Spinal cord (tissue), 10 donors: Measurements from ENCODE around the gene FFAR3. TPM values are rescaled to one million over a fixed set of nuclear protein-coding genes. Genes with fewer than 3 reads are reported as not detected.
"Not testable (repeated sequence)": the region's sequence is repeated elsewhere in the genome, so short reads cannot be mapped to it uniquely, and the experiment has no call there.

Source experiments
- DNase-seq, 6 donors: peaks; one replicate each; pipeline versions ENCODE4 v3.0.0 to v3.0.0-alpha.2; 2013 to 2015; ENCODE audit warnings: low spot score in 6 of 6, low read depth in 4 of 6
- H3K27ac ChIP-seq: one replicate; pipeline ENCODE4 v1.5.1; 2013; ENCODE audit warnings: low read depth, low read length, control low read depth
- H3K27me3 ChIP-seq: one replicate; pipeline ENCODE4 v1.6.1; 2013; ENCODE audit warnings: low read length; ENCODE audit not compliant: control insufficient read depth, insufficient read depth
- H3K36me3 ChIP-seq: one replicate; pipeline ENCODE4 v1.6.1; 2013; ENCODE audit warnings: low read length; ENCODE audit not compliant: control insufficient read depth, insufficient read depth
- H3K4me1 ChIP-seq: one replicate; pipeline ENCODE4 v1.6.1; 2013; ENCODE audit warnings: low read length; ENCODE audit not compliant: control insufficient read depth, insufficient read depth
- H3K4me3 ChIP-seq: one replicate; pipeline ENCODE4 v1.5.1; 2013; ENCODE audit warnings: low read depth, low read length, control low read depth
- H3K9me3 ChIP-seq: one replicate; pipeline ENCODE4 v1.6.1; 2013; ENCODE audit warnings: low read length; ENCODE audit not compliant: control insufficient read depth, insufficient read depth
- WGBS: methylation state at CpG from one replicate; pipeline ENCODE4 v1.1.5; 2013; ENCODE audit warnings: missing lambda C conversion rate; ENCODE audit not compliant: insufficient coverage; 5-methylcytosine and 5-hydroxymethylcytosine counted together
- polyA plus RNA-seq, 2 donors: library from polyadenylated mRNA; unstranded; fragments of 120-200 nt; gene quantifications; one replicate each; pipeline ENCODE4 v1.2.1, GENCODE V29; 2013; ENCODE audit not compliant: insufficient read length in 2 of 2
- total RNA-seq, 2 donors: library from RNA; depleted of rRNA in 1 of 2; stranded (reverse); fragments of 120-200 nt in 1 of 2; fragments of >200 nt in 1 of 2; gene quantifications; one replicate each; pipeline versions ENCODE4 v1.2.3 to v1.2.4, GENCODE V29; 2013 to 2014
- donor health status: healthy.

FFAR3 gene
- total and polyA plus RNA-seq, 4 donors = 0.10 to 0.11 TPM; not detected in 2

GRCh38 chr19:35396240-35396885 lies 38.1 kb downstream of the FFAR3 start:
- Histone ChIP-seq H3K27me3 (no peaks in the 10 kb centered on the region), H3K4me3 (no peak overlapping the region), H3K4me1 (peaks cover 8% of the 10 kb centered on the region), H3K36me3 (no peaks in the 10 kb centered on the region), H3K9me3 (no peaks in the 10 kb centered on the region), H3K27ac (no peak overlapping the region)
- no peak for DNase-seq
- WGBS = 94% methylated on average over 9 of the region's 14 CpGs

DNA sequence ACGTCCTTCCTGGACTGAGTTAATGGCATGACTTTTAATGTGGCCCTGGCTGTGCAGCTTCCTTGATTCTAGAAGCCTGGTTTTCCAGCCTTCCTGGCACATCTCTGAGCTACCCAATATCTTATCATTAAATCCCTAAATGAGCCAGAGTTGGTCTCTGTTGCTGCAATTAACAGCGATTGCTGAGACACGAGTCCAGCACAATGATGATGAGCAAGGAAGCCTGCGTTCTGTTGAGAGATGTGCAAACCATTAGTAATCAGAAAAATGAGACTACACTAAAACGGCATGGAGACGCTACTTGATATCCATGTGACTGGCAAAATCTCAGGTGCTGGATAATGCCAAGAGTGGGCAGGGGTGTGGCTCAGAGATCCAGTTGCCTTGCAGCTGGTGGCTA lies 38.8 kb downstream of the FFAR3 start:
- 83% methylated on average over 6 of the region's 6 CpGs for WGBS
- Histone ChIP-seq H3K27me3 (no peaks in the 10 kb centered on the region), H3K36me3 (no peaks in the 10 kb centered on the region)

GRCh38 chr19:35398570-35398969 lies 40.3 kb downstream of the FFAR3 start:
- no peak for DNase-seq
- H3K27ac ChIP-seq = no peak overlapping the region
- H3K4me3 ChIP-seq = no peak overlapping the region
- no peaks in the 10 kb centered on the region for H3K9me3 ChIP-seq
- no peaks in the 10 kb centered on the region for H3K27me3 ChIP-seq
- 91% methylated on average over 8 of the region's 12 CpGs for WGBS
- H3K36me3 ChIP-seq = no peaks in the 10 kb centered on the region
- peaks cover 8% of the 10 kb centered on the region for H3K4me1 ChIP-seq

More for the DNA sequence above, 38.8 kb downstream of the FFAR3 start:
- DNase-seq = peak in 1 of 6 donors; percentile 20
- Histone ChIP-seq H3K27ac (no peak overlapping the region), H3K4me3 (no peak overlapping the region), H3K4me1 (peaks cover 8% of the 10 kb centered on the region), H3K9me3 (no peaks in the 10 kb centered on the region)

DNA sequence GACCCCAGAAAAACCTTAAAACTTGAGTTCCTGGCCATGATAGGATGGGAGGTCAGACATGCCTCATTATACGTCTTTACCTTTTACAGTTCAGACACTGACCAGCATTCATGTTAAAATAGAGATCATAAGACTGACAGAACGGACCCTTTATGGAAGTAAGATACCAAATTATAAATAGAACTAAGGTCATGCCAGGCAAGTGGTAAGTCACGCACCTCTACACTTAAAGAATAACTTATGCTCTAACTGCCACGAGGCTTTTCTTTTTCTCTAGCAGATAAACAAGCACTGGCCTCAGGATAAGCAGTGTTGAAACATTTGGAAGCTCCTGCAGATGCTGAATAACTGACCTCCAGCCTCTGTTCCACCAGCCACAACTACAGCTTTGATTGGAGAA lies 41.0 kb downstream of the FFAR3 start:
- Histone ChIP-seq H3K4me3 (no peak overlapping the region), H3K27ac (no peak overlapping the region), H3K4me1 (peaks cover 8% of the 10 kb centered on the region), H3K9me3 (no peaks in the 10 kb centered on the region), H3K27me3 (no peaks in the 10 kb centered on the region), H3K36me3 (no peaks in the 10 kb centered on the region)
- no peak for DNase-seq
- no CpG with 5 or more reads among the region's 4 CpGs for WGBS

GRCh38 chr19:35399948-35400772 lies 41.9 kb downstream of the FFAR3 start:
- no peak for DNase-seq
- 71% methylated on average over 6 of the region's 10 CpGs for WGBS
- Histone ChIP-seq H3K27me3 (no peaks in the 10 kb centered on the region), H3K4me3 (no peak overlapping the region), H3K4me1 (peaks cover 8% of the 10 kb centered on the region), H3K36me3 (no peaks in the 10 kb centered on the region), H3K27ac (no peak overlapping the region), H3K9me3 (no peaks in the 10 kb centered on the region)

DNA sequence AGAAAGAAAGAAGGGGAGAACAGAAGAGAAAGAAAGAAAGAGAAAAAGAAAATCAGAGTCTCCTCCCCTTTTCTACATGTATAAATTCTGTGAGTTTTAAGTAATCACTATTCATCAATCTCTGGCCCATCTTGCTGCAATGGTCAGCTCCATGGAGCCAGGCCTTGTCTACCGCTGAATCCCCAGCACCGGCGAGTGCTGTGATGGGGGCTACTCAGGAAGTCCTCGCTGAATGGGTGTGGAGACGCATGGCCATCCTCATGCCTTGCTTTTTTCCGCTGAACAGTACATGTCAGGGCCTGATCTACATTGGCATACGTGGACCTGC lies 42.5 kb downstream of the FFAR3 start:
- no peak overlapping the region for H3K27ac ChIP-seq
- no peaks in the 10 kb centered on the region for H3K9me3 ChIP-seq
- DNase-seq = no peak
- no peaks in the 10 kb centered on the region for H3K27me3 ChIP-seq
- peaks cover 5% of the 10 kb centered on the region for H3K4me1 ChIP-seq
- WGBS = 93% methylated on average over 6 of the region's 7 CpGs
- H3K36me3 ChIP-seq = no peaks in the 10 kb centered on the region
- no peak overlapping the region for H3K4me3 ChIP-seq

DNA sequence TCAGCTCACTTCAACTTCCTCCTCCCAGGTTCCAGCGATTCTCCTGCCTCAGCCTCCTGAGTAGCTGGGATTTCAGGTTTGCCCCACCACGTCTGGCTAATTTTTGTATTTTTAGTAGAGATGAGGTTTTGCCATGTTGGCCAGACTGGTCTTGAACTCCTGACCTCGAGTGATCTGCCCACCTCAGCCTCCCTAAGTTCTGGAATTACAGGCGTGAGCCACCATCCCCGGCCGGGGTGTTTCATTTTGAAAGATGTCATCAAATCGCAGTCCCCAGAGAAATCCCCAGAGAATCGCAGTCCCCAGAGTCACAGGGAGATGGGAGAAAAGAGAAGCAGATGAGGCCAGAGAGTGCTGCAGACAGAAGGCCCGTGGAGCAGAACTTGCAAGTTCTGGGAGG lies 43.2 kb downstream of the FFAR3 start:
- H3K9me3 ChIP-seq, H3K27me3 ChIP-seq, H3K36me3 ChIP-seq, DNase-seq, H3K4me1 ChIP-seq, H3K4me3 ChIP-seq, H3K27ac ChIP-seq: not testable (repeated sequence)
- WGBS = 97% methylated on average over 6 of the region's 9 CpGs

GRCh38 chr19:35403116-35403760 lies 45.0 kb downstream of the FFAR3 start:
- Histone ChIP-seq H3K4me3 (no peak overlapping the region), H3K36me3 (no peaks in the 10 kb centered on the region), H3K4me1 (no peaks in the 10 kb centered on the region), H3K27me3 (peaks cover 2% of the 10 kb centered on the region), H3K27ac (no peak overlapping the region), H3K9me3 (no peaks in the 10 kb centered on the region)
- 84% methylated on average over 7 of the region's 8 CpGs for WGBS
- no peak for DNase-seq

GRCh38 chr19:35404879-35405622 lies 46.8 kb downstream of the FFAR3 start:
- Histone ChIP-seq H3K4me1 (no peaks in the 10 kb centered on the region), H3K27me3 (peaks cover 2% of the 10 kb centered on the region), H3K36me3 (no peaks in the 10 kb centered on the region), H3K9me3 (no peaks in the 10 kb centered on the region), H3K27ac (no peak overlapping the region), H3K4me3 (no peak overlapping the region)
- no peak for DNase-seq
- 72% methylated on average over 7 of the region's 11 CpGs for WGBS
